CD4-positive, alpha-beta T cell treated with Interferon gamma for 1 hour (primary cell): ENCODE measurements around the gene ZNF76.

ENCODE experiments used
- DNase-seq: peaks from one replicate; pipeline ENCODE4 v3.0.0-alpha.2; 2020

ZNF76 gene

GRCh38 chr6:35332074-35332887 is 72.7 kb downstream of the ZNF76 start:
- DNase-seq: peak; percentile 74

GRCh38 chr6:35341557-35341956 is 82.0 kb downstream of the ZNF76 start:
- DNase-seq: no peak

- peak; percentile 95 for DNase-seq
Measured at GRCh38 chr6:35342258-35343091, 82.9 kb downstream of the ZNF76 start, which contains the start of gene PPARD. Gene PPARD, plus strand, starts transcription at chr6:35342558. Its CDS starts 68,530 bp downstream, at chr6:35411088.

GRCh38 chr6:35343092-35343834 is 83.7 kb downstream of the ZNF76 start:
- DNase-seq: peak; percentile 53

- no peak for DNase-seq
Measured at GRCh38 chr6:35343835-35344550, 84.5 kb downstream of the ZNF76 start.
